Nephron progenitor cell (in vitro differentiated cells): ENCODE results near the gene MICB.
A peak's percentile ranks its signal among the peaks of the same experiment; 100 is the strongest.

Experiments
- DNase-seq: peaks from one replicate; pipeline ENCODE4 v3.0.0; 2021
- H3K27ac Mint-ChIP-seq: 2 replicates; pipeline ENCODE4 v1.8.0; 2021; ENCODE audit warnings: mild to moderate bottlenecking, moderate library complexity, mixed read lengths
- H3K27me3 Mint-ChIP-seq: 2 replicates; pipeline ENCODE4 v1.8.0; 2021; ENCODE audit warnings: mild to moderate bottlenecking, low read depth, mixed read lengths; ENCODE audit not compliant: poor library complexity
- H3K36me3 Mint-ChIP-seq: 2 replicates; pipeline ENCODE4 v1.8.0; 2021; ENCODE audit warnings: low read depth, mixed read lengths
- H3K4me1 Mint-ChIP-seq: 2 replicates; pipeline ENCODE4 v1.8.0; 2021; ENCODE audit warnings: mixed read lengths
- H3K4me3 Mint-ChIP-seq: 2 replicates; pipeline ENCODE4 v1.8.0; 2021; ENCODE audit warnings: mild to moderate bottlenecking, moderate library complexity, mixed read lengths
- H3K9me3 Mint-ChIP-seq: 2 replicates; pipeline ENCODE4 v1.8.0; 2021; ENCODE audit warnings: mild to moderate bottlenecking, moderate library complexity, mixed read lengths
- TF ChIP-seq, protein P1 (sequence below): fragments of 200-600 bp; sonication (generic); IDR thresholded peaks from 2 replicates; pipeline ENCODE4 v1.5.0; 2021; ENCODE audit warnings: antibody characterized with exemption

The MICB gene

DNA sequence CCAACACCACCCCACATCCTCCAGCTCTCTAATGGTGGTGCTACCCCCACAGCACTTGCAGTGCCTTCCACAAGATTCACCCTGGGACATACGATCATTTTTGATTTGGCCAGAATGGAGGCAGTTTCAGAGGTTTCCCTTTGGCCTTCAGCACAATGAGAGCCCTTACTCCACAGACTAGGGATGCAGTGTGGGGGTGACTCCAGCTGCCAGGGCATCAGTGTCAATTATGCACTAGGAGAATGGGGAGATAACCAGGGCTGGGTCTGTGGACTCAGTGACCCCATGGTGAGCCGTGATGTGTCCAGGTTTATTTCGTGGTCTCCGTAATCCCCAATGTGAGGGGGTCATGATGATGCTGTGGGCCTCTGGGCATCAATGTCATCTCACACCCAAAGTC, 31.5 kb upstream of the MICB start:
- Mint-ChIP-seq H3K4me1 (peaks cover 27% of the 10 kb centered on the region), H3K4me3 (no peak overlapping the region), H3K9me3 (no peaks in the 10 kb centered on the region), H3K36me3 (no peaks in the 10 kb centered on the region), H3K27ac (no peak overlapping the region), H3K27me3 (peaks cover 61% of the 10 kb centered on the region)
- DNase-seq, result no peak
- TF ChIP-seq, protein P1, sequence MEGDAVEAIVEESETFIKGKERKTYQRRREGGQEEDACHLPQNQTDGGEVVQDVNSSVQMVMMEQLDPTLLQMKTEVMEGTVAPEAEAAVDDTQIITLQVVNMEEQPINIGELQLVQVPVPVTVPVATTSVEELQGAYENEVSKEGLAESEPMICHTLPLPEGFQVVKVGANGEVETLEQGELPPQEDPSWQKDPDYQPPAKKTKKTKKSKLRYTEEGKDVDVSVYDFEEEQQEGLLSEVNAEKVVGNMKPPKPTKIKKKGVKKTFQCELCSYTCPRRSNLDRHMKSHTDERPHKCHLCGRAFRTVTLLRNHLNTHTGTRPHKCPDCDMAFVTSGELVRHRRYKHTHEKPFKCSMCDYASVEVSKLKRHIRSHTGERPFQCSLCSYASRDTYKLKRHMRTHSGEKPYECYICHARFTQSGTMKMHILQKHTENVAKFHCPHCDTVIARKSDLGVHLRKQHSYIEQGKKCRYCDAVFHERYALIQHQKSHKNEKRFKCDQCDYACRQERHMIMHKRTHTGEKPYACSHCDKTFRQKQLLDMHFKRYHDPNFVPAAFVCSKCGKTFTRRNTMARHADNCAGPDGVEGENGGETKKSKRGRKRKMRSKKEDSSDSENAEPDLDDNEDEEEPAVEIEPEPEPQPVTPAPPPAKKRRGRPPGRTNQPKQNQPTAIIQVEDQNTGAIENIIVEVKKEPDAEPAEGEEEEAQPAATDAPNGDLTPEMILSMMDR, result no peak

DNA sequence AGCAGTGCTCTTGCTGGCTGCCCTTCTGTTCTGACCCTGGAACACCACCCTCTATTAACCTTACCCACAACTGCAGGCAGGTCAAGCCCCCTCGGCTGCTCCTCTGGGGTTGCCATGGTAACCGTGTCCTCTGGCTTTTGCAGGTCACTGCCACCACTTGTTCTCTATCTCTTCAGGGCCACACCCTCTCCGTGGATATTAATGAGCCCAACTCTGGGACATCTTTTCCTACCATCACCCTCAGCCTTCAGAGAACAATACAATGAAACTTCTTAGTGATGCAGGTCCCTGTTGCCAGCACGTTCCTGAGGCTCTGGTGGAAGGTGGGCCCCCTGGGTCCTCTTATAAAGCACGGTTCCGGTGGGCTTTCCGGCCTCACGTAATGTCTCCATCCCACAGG, 30.8 kb upstream of the MICB start:
- Mint-ChIP-seq H3K27ac (no peak overlapping the region), H3K27me3 (peaks cover 59% of the 10 kb centered on the region)

DNA sequence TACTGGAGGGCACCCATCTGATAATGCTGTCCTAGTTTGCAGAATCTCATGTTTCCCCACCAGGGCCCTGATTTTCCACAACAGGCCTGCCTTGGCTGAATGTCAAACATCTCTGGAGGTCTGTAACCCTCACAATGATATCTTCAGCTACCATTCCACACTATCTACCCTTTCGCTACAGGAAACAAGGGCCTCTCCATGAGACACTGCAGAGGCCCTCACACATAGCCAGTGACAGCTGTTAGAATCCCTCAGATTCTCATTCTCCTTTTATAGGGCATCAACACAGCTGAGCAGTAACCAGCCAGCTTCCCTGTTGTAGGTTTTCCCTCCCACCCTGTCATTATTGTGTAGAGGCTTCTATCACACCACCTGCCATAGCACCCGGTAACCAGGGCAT, 29.6 kb upstream of the MICB start:
- Mint-ChIP-seq H3K4me1 (peaks cover 13% of the 10 kb centered on the region), H3K36me3 (no peaks in the 10 kb centered on the region), H3K27ac (no peak overlapping the region), H3K4me3 (no peak overlapping the region), H3K27me3 (peaks cover 47% of the 10 kb centered on the region), H3K9me3 (no peaks in the 10 kb centered on the region)
- no peak for DNase-seq
- TF ChIP-seq, protein P1, result no peak

More for the DNA sequence above, 30.8 kb upstream of the MICB start:
- Mint-ChIP-seq H3K4me1 (peaks cover 24% of the 10 kb centered on the region), H3K9me3 (no peaks in the 10 kb centered on the region), H3K36me3 (no peaks in the 10 kb centered on the region), H3K4me3 (no peak overlapping the region)
- DNase-seq, result peak; percentile 25
- TF ChIP-seq, protein P1, result no peak

DNA sequence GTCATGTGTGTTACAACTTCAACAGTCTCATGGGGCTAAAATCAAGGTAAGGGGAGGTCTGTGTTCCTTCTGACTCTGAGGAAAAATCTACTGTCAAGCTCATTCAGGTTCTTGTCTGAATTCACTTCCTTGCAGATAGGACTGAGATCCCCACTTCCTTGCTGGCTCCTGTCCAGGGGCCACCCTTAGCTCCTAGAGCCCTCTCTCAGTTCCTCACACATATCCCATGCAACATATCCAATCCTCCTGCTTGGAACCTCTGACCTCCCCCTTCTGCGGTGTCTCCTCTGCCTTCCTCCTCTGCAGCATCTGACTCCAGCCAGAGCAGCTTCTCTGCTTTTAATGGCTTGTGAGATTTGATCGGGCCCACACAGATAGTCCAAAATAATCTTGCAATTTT, 27.1 kb upstream of the MICB start:
- no peak for DNase-seq
- Mint-ChIP-seq H3K9me3 (no peaks in the 10 kb centered on the region), H3K27ac (no peak overlapping the region), H3K4me3 (no peak overlapping the region), H3K36me3 (no peaks in the 10 kb centered on the region), H3K27me3 (peaks cover 45% of the 10 kb centered on the region), H3K4me1 (peaks cover 13% of the 10 kb centered on the region)
- TF ChIP-seq, protein P1, result no peak

DNA sequence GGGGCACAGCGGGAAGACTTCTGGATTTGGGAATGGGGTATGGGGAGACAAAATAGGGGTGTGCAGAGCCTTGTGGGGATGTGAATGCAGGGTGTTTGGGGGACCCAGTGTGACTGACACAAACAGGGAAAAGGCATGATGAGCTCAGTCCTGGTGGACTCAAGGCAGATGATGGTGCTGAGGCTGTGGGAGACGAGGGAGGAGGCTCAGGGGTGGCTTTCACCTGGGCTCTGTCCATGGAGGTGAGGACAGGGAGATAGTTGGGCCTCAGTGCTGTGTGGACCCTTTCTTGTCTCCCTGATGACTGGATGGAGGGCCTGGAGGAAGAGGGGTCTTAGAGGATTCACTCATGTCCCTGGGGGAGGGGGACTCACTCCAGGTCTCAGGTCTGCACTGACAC, 26.2 kb upstream of the MICB start:
- H3K9me3 Mint-ChIP-seq, result no peaks in the 10 kb centered on the region
- peaks cover 40% of the 10 kb centered on the region for H3K27me3 Mint-ChIP-seq
- no peak overlapping the region for H3K4me3 Mint-ChIP-seq
- TF ChIP-seq, protein P1, result no peak
- H3K27ac Mint-ChIP-seq, result no peak overlapping the region
- H3K4me1 Mint-ChIP-seq, result peaks cover 13% of the 10 kb centered on the region
- H3K36me3 Mint-ChIP-seq, result no peaks in the 10 kb centered on the region
- no peak for DNase-seq

DNA sequence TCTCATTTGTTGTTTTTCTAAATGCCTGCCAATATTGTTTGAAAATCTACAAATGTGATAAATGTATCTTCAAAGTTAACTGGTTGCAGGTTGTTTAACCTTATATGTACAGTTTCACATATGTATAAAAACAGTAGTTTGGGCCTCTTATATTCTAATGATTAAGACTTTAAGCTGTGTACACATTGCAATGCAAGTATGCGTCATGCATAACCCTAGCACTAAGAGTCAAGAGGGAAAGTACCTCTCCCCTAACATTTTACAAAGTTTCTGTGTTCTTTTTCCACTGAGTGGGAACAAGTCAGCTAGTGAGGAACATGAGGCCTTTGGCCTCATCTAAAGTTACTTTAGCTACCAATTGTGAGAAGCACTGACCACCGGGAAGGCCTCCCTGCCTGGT, 25.7 kb upstream of the MICB start:
- no peaks in the 10 kb centered on the region for H3K9me3 Mint-ChIP-seq
- H3K27ac Mint-ChIP-seq, result no peak overlapping the region
- peaks cover 38% of the 10 kb centered on the region for H3K27me3 Mint-ChIP-seq
- TF ChIP-seq, protein P1, result no peak
- no peaks in the 10 kb centered on the region for H3K36me3 Mint-ChIP-seq
- peaks cover 7% of the 10 kb centered on the region for H3K4me1 Mint-ChIP-seq
- DNase-seq, result no peak
- H3K4me3 Mint-ChIP-seq, result no peak overlapping the region
